Measurements from ENCODE around the gene TUBA3E.
"Not testable (repeated sequence)": the region's sequence is repeated elsewhere in the genome, so short reads cannot be mapped to it uniquely, and the experiment has no call there.

TUBA3E gene

DNA sequence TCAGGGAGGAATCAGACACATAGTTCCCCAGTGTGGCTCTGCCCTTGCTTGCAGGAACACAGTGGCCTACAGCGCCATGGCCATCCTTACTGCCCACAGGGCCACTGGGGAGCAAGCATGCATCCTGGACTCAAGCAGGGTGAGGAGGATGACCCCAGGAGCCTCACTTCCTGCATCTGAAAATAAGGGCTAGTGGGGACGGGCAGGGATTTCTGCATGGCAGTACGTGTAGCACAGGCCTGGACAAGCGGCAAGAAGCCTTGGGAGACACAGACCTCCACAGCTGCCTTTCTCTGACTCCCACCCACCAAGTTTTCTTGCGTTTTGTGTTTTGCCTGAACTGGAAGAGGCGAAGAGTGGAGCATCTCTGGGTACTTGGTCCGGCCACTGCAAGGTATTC lies 35.8 kb downstream of the TUBA3E start:
- not testable (repeated sequence) for DNase-seq (ENCODE audit: low read depth)

DNA sequence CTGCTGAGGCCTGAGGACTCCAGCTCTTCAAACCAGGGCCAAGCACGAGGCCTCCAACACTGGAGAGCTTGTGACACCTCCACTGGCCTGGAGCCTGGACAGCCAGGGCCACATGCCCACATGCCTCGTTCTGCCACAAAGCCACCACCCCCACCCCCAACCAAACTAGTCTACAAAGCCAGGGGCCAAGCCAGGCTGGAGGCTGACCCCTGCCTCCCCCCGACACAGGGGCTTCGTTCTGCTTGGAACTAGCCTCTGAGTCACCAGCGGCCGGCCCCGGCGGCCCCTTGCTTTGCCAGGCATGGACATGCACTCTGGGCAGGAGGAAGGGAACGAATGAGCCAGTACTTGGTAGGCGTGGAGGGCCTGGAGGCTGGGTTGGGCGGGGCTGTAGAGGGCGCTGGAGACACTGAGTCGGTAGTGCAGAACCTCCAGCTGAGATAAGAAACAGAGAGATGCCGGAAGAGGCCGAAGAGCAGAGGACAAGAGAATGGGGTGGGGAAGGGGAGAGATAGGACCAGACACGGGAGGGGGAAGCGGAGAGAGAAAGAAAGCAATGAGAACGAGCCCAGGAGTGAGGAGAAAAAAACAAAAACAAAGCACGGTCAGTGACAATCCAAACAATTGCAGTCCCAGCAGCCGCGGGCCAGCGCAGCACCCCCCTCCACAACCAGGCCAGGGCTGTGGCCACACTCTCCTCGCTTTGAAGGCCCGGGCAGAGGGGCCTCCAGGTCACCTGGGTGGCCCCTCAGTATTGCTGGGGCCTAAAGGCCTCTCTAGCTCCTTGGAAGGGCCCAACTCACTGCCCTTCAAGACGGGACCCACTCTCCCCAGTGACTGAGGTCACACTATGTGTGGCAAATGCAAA lies 37.2 kb downstream of the TUBA3E start:
- not testable (repeated sequence) for DNase-seq (ENCODE audit: low read depth)

DNA sequence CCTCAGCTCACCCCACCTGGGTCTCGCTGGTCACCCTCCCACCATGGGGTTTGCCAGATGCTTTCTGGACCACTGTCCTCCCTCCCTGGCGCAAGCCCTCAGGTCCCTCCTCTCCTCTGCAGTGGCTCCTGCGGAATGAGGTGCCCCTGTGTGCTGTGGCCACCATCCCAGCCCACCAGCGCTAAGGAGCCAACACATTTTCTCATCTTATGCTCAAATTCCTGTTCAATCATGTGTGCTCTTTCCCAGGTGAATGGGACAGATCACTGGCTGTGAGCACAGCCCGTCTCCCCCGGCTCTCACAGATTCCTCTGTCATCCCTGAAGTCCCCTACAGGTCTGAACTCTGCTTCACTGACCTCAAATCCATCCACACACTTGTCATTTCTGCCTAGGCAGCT lies 38.1 kb downstream of the TUBA3E start:
- DNase-seq (ENCODE audit: low read depth): no peak

DNA sequence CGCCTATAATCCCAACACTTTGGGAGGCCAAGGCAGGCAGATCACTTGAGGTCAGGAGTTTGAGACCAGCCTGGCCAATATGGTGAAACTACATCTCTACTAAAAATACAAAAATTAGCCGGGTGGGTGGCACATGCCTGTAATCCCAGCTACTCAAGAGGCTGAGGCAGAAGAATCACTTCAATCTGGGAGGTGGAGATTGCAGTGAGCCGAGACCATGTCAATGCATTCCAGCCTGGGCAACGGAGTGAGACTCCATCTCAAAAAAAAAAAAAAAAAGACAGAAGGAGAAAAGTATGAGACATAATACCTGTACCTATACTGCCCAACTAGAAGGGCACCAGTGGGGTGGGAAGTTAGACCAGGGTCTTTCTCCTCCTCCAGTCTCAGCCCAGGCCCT lies 38.9 kb downstream of the TUBA3E start:
- not testable (repeated sequence) for DNase-seq (ENCODE audit: low read depth)

DNA sequence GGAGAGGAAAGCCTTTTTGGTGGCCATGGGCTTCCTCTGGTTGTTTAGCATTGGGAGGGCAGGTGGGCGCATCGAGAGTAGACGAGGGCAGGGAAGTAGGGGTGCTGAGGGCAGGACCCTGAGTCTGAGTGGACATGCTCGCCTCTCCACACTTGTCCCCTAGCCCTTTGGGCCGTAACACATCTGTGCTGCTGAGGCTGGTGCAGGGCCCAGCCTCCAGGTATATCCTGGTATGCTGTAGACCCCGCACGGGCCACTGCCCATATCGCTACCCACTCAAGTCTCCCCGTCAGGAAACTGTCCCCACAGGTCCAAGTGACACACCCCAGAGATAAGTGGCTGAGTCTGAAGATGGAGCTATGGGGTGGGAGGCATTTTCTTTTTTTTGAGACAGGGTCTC lies 39.6 kb downstream of the TUBA3E start:
- DNase-seq (ENCODE audit: low read depth): no peak

DNA sequence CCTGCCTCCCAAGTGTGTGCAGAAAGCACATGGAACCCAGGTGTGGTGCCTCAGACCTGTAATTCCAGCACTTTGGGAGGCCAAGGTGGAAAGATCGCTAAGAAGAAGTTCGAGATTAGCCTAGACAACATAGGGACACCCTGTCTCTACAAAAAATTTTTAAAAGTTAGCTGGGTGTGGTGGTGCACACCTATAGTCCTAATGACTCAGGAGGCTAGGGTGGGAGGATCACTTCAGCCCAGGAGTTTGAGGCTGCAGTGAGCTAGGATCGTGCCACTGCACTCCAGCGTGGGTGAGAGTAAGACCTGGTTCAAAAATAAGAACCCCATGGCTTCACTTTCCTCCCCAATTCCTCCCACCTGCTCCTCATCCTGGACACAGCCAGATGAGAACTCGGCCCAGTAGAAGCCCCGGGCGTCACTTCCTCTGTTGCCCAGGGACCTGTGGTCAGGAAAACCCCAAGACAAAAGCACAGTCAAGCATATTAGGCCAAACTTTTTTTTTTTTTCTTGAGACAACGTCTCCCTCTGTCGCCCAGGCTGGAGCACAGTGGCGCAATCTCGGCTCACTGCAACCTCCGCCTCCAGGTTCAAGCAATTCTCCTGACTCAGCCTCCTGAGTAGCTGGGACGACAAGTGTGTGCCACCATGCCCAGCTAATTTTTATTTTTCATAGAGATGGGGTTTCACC lies 40.3 kb downstream of the TUBA3E start:
- DNase-seq (ENCODE audit: low read depth): peak; percentile 7

DNA sequence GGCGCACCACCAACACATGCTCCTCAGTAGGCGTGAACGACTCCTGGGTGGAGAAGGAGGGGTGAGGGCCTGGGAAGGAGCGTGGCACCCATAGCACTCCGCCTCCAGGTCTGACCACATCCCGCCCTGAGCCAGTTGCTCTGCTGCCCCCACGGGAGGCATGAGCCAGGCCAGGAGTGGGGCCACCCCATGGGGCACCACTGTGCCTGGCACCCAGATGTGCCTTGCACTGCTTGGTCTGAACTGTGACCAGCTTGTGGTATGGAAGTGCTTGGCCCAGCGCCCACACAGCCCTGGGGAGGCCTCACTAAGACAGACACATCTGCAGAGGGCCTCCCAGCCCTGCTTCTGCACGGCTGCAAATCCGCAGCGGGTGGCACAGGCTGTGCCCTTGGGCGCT lies 40.9 kb downstream of the TUBA3E start:
- not testable (repeated sequence) for DNase-seq (ENCODE audit: low read depth)

DNA sequence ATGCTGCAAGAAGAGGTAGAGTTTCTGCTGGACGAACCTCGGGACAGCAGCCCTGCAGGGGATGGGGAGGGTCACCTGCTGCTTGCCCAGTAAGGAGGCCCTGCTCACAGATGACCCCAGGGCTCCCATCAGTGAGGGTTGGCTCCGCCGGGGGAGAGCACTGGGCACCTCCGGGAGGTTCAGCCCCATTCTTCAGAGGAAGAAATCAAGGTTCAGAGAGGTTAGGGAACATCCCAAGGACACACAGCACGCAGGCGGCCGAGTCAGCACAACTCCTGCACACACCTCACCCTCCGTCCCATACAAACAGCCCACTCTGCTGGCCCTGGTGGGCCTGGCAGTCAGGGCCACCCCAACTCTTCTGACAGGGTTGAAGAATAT lies 41.6 kb downstream of the TUBA3E start:
- DNase-seq (ENCODE audit: low read depth): no peak

DNA sequence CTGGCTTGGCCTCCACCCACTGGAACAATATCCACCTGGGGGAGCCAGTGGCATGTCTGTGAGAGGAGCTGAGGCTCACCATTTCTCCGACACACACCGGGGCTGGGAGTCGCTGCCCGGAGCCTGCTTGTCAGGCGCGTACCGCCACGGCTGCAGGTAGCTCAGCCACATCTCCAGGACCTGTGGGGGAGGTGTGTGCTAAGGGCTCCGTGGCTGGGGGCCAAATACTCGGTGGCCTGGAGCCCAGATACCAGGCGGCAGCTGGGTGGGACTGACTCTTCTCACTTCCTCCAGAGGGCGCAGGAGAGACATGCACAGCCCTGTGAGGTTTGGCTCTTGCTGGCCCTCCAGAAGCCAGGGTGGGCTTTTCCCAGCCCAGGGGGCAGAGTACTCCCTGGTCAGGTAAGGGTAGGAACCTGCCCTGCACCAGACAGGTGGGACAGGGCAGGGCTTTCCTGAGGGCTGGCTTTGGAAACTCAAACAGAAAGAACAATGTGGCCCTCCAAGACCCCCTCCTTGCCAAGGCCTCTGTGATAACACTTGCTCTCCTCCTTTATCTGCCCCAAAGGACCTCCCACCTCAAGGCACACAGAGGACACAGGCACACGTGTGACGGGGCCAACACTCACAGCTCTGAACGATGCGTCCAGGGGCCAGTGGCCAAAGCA lies 42.1 kb downstream of the TUBA3E start:
- DNase-seq (ENCODE audit: low read depth): peak; percentile 60

DNA sequence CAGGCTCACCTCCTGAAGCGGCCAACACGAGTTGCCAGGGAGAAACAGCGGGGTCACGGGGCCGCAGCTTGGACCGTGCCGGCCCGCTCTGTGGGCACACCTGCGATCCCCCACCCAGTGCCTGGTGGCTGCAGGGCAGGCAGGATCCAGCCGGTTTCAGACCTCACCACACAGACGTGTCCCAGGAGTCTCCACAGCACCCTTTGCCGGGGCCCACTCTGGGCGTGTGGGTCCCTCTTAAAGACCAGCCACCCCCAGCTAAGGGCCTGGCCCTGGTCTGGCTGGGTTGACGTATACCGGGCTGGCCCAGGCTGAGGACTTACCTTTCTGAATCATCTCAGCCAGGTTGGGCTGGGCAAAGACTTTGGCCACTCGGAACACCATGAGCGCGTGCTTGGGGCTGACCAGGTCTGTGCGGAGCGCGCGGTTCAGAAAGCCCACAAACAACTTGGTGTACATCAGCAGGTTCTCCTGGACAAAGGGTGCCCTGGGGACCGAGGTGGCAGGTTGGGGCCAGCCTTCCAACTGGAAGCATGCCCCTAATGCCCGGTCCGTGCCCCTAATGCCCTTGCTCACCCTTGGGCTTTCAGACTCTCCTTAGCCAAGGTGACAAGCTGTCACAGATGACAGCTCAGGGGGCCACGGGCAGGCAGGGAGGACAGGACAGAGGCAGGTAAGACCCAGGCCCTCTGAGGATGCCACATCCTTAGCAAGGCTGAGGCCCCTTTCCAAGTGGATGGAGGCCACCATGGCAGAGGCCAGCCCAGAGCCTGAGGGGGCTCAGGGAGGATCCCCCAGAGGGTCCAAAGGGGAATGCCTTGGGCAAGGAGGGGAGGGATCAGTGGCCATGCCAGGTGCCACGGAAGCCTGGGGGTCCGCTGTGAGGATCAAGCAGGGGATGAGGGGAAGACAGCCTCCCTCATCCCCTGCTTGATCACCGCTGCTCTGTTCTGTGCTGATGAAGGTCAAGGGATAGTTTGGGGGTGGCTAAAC lies 43.2 kb downstream of the TUBA3E start:
- no peak for DNase-seq (ENCODE audit: low read depth)

DNA sequence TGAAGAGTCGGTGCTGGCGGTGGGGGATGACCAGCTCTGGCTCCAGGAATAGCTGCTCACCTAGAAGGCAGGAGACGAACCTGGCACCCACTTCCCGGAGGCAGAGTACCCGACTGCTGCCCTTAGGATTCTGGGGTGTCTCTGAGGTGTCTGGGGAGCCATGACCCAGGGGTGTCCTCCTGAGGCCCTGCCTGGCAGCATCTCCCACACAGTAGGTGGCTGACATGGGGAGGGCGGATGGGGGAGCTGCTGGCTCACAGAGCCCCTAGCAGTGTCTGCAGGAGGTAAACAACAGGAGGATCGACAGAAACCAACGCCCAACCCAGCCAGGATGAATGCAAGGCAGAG lies 43.8 kb downstream of the TUBA3E start:
- DNase-seq (ENCODE audit: low read depth): not testable (repeated sequence)

DNA sequence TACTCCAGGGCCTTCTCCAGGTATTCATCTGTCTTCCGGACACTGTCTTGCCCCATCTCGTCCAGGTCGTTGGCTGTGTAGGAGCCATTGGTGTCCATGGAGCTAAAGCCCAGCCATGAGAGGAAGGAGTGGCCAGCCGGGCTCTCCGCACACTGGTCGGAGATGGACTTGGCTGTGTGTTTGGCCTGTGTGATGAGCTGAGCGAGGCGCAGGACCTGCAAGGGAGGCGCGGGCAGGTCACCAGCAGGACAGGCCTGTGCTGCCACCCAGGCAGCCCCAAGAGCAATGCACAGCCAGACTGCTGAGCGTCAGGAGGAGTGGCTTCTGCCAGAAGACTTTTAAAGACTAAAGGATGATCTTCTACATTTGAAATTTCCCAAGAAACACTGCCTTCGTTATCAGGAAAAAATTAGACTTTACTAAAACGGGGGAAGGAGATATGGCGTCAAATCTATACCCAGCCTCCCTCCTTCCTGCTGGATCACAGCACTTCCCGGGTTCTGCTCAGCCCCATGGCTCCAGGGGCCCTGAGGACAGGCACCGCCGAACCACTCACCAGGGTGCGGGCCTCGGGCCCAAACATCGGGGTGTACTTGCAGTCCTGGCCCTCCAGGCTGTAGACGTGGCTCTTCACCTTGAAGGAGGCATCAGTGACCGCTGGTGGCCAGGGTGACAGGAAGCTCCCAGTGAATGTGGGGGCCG lies 44.4 kb downstream of the TUBA3E start:
- DNase-seq (ENCODE audit: low read depth): not testable (repeated sequence)

DNA sequence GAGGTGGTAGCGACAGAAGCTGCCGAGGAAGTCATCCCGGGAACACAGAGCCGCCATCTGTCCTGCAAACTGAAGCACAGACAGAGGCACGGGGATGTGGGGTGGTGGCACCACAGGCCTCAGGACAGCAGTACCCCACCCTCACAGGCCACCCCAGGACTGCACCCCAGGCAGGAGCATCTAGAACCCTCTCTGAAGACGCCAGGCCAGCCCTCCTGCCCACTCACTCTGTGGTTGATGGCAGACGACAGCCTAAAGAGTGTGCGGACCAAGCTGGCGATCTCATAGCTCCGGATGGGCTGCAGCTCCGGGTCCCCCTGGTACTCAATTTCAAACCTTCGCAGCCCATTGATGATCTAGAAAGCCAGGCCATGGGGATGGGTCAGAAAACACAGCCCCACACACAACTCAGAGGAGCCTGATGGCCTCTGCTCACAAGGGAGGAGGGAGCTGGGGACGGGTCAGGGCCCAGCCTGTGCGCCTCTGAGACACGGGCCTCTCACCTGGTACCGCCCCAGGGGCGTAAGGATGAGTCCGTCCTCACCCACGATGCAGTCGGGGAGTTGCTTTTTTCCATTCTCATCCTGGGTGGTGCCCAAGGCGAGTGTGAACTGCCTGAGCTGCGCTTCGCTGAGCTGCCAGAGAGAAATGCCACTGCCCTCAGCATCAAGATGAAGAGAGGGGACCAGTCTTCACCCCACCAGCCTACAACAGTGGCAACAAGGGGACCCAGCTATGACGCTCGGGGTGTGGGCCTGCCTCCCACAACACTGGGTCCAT lies 45.2 kb downstream of the TUBA3E start:
- no peak for DNase-seq (ENCODE audit: low read depth)

DNA sequence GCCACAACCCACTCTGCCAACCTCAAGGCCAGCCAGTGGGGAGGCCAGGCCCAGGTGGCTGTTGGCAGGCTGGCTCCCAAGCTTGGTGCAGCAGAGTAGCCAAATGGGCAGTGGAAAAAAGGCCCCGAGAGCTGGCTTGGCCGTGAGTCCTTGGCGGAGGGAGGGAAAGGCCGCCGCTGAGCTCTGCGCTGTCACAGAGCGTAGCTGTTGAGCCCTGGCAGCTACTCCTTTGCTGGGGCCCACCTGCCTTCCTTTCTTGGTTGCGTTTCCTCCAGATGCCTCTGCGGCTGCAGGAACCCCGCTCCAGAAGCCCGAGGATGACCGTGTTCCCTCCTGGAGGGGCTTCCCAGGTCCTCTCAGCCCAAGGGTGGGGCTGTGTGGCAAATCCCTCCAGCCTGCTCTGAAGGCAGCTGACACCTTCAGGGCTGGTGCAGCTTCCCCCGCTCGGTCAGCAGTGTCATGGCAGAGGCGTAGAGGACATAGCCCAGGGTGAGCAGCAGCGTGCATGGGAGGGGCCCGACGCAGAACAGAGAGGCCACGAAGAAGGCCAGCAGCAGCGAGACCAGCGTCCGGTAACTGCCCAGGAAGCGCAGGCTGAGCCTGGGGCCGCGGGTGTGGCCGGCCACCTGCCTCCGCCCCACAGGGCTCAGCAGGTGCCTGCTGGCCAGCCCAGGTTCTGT lies 46.0 kb downstream of the TUBA3E start:
- not testable (repeated sequence) for DNase-seq (ENCODE audit: low read depth)

DNA sequence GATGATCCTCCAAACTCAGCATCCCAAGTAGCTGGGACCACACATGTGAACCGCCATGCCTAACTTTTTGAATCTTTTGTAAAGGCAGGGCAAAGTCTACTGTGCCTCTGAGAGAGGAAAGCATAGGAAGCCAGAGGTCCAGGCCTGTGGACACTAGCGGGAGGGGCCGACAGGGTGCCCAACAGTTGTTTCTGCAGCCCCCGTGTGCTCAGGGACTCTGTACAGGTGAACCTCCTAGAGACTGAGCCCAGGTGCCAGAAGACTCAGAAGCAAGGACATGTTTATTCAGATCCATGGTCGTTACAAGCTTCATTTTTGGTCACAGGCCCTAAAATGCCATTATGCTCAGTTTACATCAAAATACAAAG lies 47.1 kb downstream of the TUBA3E start:
- not testable (repeated sequence) for DNase-seq (ENCODE audit: low read depth)

DNA sequence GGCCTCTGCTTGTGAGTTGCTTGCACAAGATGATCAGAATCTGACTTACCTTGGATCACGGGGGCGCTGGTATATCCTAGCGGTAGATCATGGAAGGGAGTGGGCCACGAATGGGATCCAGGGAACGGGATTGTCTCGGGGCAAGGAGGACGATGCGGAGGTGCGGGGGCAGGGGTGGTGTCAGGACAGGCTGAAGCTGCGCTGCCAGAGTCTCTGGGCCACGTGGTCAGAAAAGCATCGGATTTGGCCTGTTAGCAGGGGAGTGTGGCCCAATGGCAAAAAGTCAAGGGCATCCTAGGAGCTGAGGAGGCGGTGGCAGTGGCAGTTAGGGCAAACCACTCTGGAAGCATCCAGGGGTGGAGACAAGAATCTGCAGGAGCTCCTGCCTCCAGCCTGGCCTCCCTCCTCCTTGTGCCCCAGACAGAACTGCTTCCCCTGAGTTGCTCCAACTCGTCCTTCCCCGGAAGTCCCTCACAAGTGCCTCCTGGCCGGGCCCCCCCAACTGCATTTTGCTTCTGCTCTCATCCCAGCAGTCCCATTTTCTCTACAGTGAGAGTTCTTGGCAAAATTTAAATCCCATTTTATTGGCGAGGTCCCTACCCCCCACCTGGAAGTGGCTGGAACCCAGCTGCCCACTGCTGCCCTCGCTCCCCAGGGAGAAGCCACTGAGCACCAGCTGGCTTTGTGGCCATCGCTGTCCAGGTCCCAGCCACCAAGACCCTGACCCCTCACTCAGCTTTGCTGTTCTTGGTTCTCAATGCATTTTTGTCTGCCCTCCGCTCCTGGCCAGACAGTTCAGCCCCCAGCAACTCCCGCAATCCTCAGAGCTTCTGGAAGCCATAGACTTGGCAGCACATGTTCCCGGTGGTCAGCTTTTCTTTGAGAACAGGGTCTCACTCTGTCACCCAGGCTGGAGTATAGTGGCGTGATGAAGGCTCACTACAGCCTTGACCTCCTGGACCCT lies 47.8 kb downstream of the TUBA3E start:
- no peak for DNase-seq (ENCODE audit: low read depth)

DNA sequence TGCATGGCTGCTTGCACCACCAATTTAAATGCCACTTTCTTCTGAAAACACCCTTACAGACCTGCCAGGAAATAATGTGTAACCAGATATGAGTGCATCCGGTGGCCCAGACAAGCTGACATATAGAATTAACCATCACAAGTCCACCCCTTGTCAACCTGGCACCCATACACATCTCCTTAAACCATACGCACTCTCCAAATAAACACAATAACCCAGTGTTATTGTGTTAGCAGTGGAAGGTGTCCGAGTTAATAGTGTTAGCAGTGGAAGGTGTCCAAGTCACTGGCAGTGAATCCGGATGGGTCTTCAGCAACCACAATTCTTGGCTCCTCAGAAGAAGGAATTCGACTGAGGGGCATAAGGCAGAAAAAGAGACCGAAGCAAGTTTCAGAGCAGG lies 49.7 kb downstream of the TUBA3E start:
- not testable (repeated sequence) for DNase-seq (ENCODE audit: low read depth)

DNA sequence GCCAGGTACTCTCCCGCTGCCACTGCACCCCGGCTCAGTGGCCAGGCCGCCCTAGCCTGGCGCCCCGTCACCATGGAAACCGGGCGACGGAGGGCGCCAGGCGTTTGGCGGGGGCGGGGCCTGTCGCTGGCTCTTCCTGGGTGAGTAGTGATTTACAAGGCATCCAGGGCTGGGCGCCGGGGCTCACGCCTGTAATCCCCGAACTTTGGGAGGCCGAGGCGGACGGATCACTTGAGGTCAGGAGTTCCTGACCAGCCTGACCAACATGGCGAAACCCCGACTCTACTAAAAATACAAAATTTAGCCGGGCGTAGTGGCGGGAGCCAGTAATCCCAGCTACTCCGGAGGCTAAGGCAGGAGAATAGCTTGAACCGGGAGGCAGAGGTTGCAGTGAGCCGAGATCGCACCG lies 53.2 kb downstream of the TUBA3E start, which contains the start of gene CCDC74B:
TSS of gene CCDC74B (minus strand) at position 107 of the 409 bp plus-strand sequence. CDS start 116 bp downstream, outside the sequence.
- peak; percentile 64 for DNase-seq (ENCODE audit: low read depth)

Measured in ELR (cell line).